ENCODE measurements around the gene ABCB6.

The ABCB6 gene

GRCh38 chr2:219245148-219245898 lies 26.6 kb upstream of the ABCB6 start, which contains the start of the genes GLB1L and STK16:
Gene GLB1L, minus strand, starts transcription at chr2:219245444. Its CDS starts 1,871 bp downstream, at chr2:219243573.
Gene STK16, plus strand, starts transcription at chr2:219245479. Its CDS starts 521 bp downstream, at chr2:219246000.
- peak; percentile 86 for DNase-seq

GRCh38 chr2:219244789-219245147 lies 26.0 kb upstream of the ABCB6 start:
- DNase-seq, result no peak

GRCh38 chr2:219243291-219243761 lies 24.6 kb upstream of the ABCB6 start:
- DNase-seq, result no peak

- no peak for DNase-seq
Measured at GRCh38 chr2:219234331-219234730, 15.6 kb upstream of the ABCB6 start.

GRCh38 chr2:219230059-219230540 lies 11.3 kb upstream of the ABCB6 start:
- peak; percentile 16 for DNase-seq

- peak; percentile 98 for DNase-seq
Measured at GRCh38 chr2:219229305-219230058, 10.7 kb upstream of the ABCB6 start, which contains the start of the genes ANKZF1 and ATG9A. Gene ANKZF1, plus strand, starts transcription at chr2:219229806. Its CDS starts 452 bp downstream, at chr2:219230258. Gene ATG9A, minus strand, starts transcription at chr2:219229636. Its CDS starts 1,612 bp downstream, at chr2:219228024.

GRCh38 chr2:219228911-219229304 lies 10.2 kb upstream of the ABCB6 start:
- DNase-seq, result no peak

- DNase-seq, result no peak
Measured at GRCh38 chr2:219228041-219228910, 9.5 kb upstream of the ABCB6 start.

- DNase-seq, result no peak
Measured at GRCh38 chr2:219225350-219225749, 6.6 kb upstream of the ABCB6 start.

GRCh38 chr2:219223831-219224610 lies 5.3 kb upstream of the ABCB6 start:
- DNase-seq, result no peak

- DNase-seq, result no peak
Measured at GRCh38 chr2:219221957-219222518, 3.3 kb upstream of the ABCB6 start.

- no peak for DNase-seq
Measured at GRCh38 chr2:219220652-219221402, 2.1 kb upstream of the ABCB6 start.

- DNase-seq, result no peak
Measured at GRCh38 chr2:219219784-219220532, 1.2 kb upstream of the ABCB6 start.

- DNase-seq, result peak; percentile 75
Measured at GRCh38 chr2:219218217-219218731, 484 bp downstream of the ABCB6 start.

GRCh38 chr2:219216535-219216915 lies 2.2 kb downstream of the ABCB6 start:
- no peak for DNase-seq

- no peak for DNase-seq
Measured at GRCh38 chr2:219215871-219216534, 2.8 kb downstream of the ABCB6 start.

- no peak for DNase-seq
Measured at GRCh38 chr2:219214786-219215185, 4.0 kb downstream of the ABCB6 start.

GRCh38 chr2:219214141-219214540 lies 4.6 kb downstream of the ABCB6 start:
- DNase-seq, result no peak

- DNase-seq, result no peak
Measured at GRCh38 chr2:219213486-219214071, 5.2 kb downstream of the ABCB6 start.
